T-cell (primary cell): ENCODE results near the gene KCNK16. TPM values are rescaled to one million over a fixed set of nuclear protein-coding genes. Genes with fewer than 3 reads are reported as not detected.

ENCODE experiments used
- ATAC-seq, 4 experiments: fragments of 200-7000 bp in 3 of 4; fragments of 150-1000 bp in 1 of 4; cut with Tn5 transposase; replicated peaks in 1 of 4; 1 replicate in 3 of 4; 2 replicates in 1 of 4; pipeline ENCODE4 v1.10.0; 2021; ENCODE audit warnings: moderate library complexity in 3 of 4, mild to moderate bottlenecking in 2 of 4, moderate number of reproducible peaks in 1 of 4
- CTCF ChIA-PET, 2 donors: fragments of 300-600 bp; sonication (Branson Sonifier 250); formaldehyde crosslinking; loops; one replicate each; lab custom pipeline; 2022; ENCODE audit warnings: antibody characterized with exemption in 2 of 2; lab: Charles Lee
- POLR2A ChIA-PET, 2 donors: fragments of 300-600 bp; sonication (Branson Sonifier 250); formaldehyde crosslinking; loops; one replicate each; lab custom pipeline; 2022; ENCODE audit warnings: antibody characterized with exemption in 2 of 2; lab: Charles Lee
- DNase-seq, 35 experiments: peaks; one replicate each; pipeline versions ENCODE4 v3.0.0 to v3.0.0-alpha.2; 2013 to 2023
- H3K27ac ChIP-seq: one replicate; pipeline ENCODE4 v1.5.1; 2013; ENCODE audit warnings: low read length
- H3K27me3 ChIP-seq, 2 experiments: replicated peaks in 1 of 2; 1 replicate in 1 of 2; 2 replicates in 1 of 2; pipeline versions ENCODE4 v1.6.1 to v1.7.0; 2013; ENCODE audit warnings: low read length in 1 of 2, mixed read lengths in 1 of 2; ENCODE audit not compliant: control insufficient read depth in 2 of 2, insufficient read depth in 2 of 2; ENCODE audit errors: extremely low read depth in 1 of 2
- H3K36me3 ChIP-seq, 2 donors: 1 replicate in 1 of 2; 2 replicates in 1 of 2; pipeline versions ENCODE4 v1.6.1 to v1.7.0; 2013; ENCODE audit warnings: low read length in 1 of 2; ENCODE audit not compliant: control insufficient read depth in 2 of 2, insufficient read depth in 1 of 2; ENCODE audit errors: extremely low read depth in 1 of 2
- H3K4me1 ChIP-seq, 2 experiments: 1 replicate in 1 of 2; 2 replicates in 1 of 2; pipeline versions ENCODE4 v1.6.1 to v1.7.0; 2013; ENCODE audit warnings: low read length in 2 of 2, mixed read lengths in 1 of 2; ENCODE audit not compliant: insufficient read depth in 2 of 2, control insufficient read depth in 1 of 2; ENCODE audit errors: extremely low read depth in 1 of 2
- H3K4me3 ChIP-seq, 2 donors: 1 replicate in 1 of 2; 2 replicates in 1 of 2; pipeline versions ENCODE4 v1.5.1 to v1.7.0; 2013; ENCODE audit warnings: mild to moderate bottlenecking in 2 of 2, low read length in 1 of 2, moderate library complexity in 1 of 2; ENCODE audit not compliant: control insufficient read depth in 1 of 2; ENCODE audit errors: extremely low read depth in 1 of 2
- H3K9me3 ChIP-seq: 2 replicates; pipeline ENCODE4 v1.7.0; 2013
- H3K27ac Mint-ChIP-seq, 2 donors: one replicate each; pipeline ENCODE4 v1.8.0; 2020 to 2021; ENCODE audit warnings: mild to moderate bottlenecking in 2 of 2, mixed read lengths in 2 of 2
- H3K27me3 Mint-ChIP-seq, 2 donors: one replicate each; pipeline ENCODE4 v1.8.0; 2021 to 2022; ENCODE audit warnings: mixed read lengths in 2 of 2
- H3K36me3 Mint-ChIP-seq: one replicate; pipeline ENCODE4 v1.8.0; 2021; ENCODE audit warnings: mixed read lengths
- H3K4me1 Mint-ChIP-seq, 3 donors: one replicate each; pipeline ENCODE4 v1.8.0; 2020 to 2022; ENCODE audit warnings: mixed read lengths in 3 of 3, mild to moderate bottlenecking in 1 of 3
- H3K4me3 Mint-ChIP-seq, 3 donors: one replicate each; pipeline ENCODE4 v1.8.0; 2020 to 2022; ENCODE audit warnings: mild to moderate bottlenecking in 3 of 3, mixed read lengths in 3 of 3, moderate library complexity in 3 of 3
- H3K9me3 Mint-ChIP-seq, 3 donors: one replicate each; pipeline ENCODE4 v1.8.0; 2020 to 2022; ENCODE audit warnings: mixed read lengths in 3 of 3
- WGBS: methylation state at CpG from one replicate; pipeline ENCODE4 v1.1.5; 2013; ENCODE audit warnings: missing lambda C conversion rate; ENCODE audit not compliant: insufficient coverage; 5-methylcytosine and 5-hydroxymethylcytosine counted together
- total RNA-seq, 35 experiments: library from RNA in 6 of 35; stranded (reverse) in 6 of 35; fragments of 120-200 nt in 1 of 35; gene quantifications; one replicate each; pipeline versions ENCODE4 v1.2.1 to v1.2.4 and lab custom pipeline; 2013 to 2026

KCNK16 gene
- total RNA-seq, 5 donors from 2014 or later (not counting 1 experiment from before 2014, with no cell fraction given): not detected

DNA sequence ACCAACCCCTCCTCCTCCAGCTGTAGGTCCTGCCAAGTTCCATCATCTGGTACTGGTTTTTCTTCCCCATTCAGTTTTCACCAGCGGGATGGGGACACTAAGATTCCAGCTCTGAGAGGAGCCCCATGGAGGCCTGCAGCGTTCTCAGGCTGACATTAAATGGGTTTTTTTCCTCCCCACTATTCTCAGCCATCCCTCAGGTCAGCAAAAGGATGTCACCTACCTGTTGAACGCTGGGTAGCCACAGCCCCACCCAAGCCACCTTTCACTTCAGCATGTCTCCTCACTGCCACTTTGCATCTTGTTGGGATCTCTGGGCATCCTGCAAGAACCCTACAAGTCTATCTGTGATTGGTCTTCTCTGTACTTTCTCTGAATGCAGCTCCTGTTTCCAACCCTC is 15.0 kb downstream of the KCNK16 start:
- H3K27ac Mint-ChIP-seq: no peak overlapping the region
- POLR2A ChIA-PET: no interaction called here

DNA sequence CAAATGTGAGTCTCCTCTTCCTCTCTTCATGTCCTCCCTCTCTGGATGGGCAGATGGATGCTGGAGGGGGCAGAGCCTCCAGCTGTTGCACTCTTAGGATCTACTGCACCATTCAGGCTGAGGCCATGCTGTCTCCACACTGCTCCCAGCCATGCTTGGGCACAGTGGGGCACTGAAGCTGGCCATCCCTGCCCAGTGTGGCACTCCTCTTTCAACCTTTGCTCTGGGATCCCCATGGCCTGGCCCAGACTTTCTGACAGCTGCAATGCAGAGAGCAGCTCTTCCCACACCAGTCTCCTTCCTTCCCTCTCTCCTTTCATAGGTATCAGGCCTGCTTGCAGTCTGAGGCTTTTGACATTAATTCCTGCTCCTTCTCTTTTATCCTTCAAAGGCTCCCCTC is 17.6 kb downstream of the KCNK16 start:
- CTCF ChIA-PET: interaction anchor here (0.6 to 2.8 kb wide), 11 partner anchors 24 to 1868 kb away, joined by 3 to 15 read pairs (median 3); no protein-coding TSS in a partner anchor
- H3K4me1 Mint-ChIP-seq: peaks cover 4 to 9% (median 5%) of the 10 kb centered on the region in 3 donors
- no peak for ATAC-seq

More for the DNA sequence above, 15.0 kb downstream of the KCNK16 start:
- H3K9me3 ChIP-seq: no peaks in the 10 kb centered on the region
- H3K27me3 ChIP-seq: peaks cover 0 to 16% of the 10 kb centered on the region in 2 experiments
- H3K4me3 ChIP-seq: no peak overlapping the region
- no peak for ATAC-seq
- peaks cover 16 to 22% of the 10 kb centered on the region in 2 donors for H3K27me3 Mint-ChIP-seq
- no peak for DNase-seq
- peaks cover 0 to 9% of the 10 kb centered on the region in 2 experiments for H3K4me1 ChIP-seq
- H3K9me3 Mint-ChIP-seq: no peaks in the 10 kb centered on the region
- 76% methylated on average over 2 of the region's 3 CpGs for WGBS
- H3K27ac ChIP-seq: no peak overlapping the region
- no peak overlapping the region for H3K4me3 Mint-ChIP-seq
- CTCF ChIA-PET: interaction anchor here (0.8 to 1.1 kb wide), 3 partner anchors 143 to 435 kb away, joined by 3 read pairs; no protein-coding TSS in a partner anchor
- no peaks in the 10 kb centered on the region for H3K36me3 Mint-ChIP-seq
- peaks cover 4 to 8% (median 8%) of the 10 kb centered on the region in 3 donors for H3K4me1 Mint-ChIP-seq
- no peaks in the 10 kb centered on the region for H3K36me3 ChIP-seq

DNA sequence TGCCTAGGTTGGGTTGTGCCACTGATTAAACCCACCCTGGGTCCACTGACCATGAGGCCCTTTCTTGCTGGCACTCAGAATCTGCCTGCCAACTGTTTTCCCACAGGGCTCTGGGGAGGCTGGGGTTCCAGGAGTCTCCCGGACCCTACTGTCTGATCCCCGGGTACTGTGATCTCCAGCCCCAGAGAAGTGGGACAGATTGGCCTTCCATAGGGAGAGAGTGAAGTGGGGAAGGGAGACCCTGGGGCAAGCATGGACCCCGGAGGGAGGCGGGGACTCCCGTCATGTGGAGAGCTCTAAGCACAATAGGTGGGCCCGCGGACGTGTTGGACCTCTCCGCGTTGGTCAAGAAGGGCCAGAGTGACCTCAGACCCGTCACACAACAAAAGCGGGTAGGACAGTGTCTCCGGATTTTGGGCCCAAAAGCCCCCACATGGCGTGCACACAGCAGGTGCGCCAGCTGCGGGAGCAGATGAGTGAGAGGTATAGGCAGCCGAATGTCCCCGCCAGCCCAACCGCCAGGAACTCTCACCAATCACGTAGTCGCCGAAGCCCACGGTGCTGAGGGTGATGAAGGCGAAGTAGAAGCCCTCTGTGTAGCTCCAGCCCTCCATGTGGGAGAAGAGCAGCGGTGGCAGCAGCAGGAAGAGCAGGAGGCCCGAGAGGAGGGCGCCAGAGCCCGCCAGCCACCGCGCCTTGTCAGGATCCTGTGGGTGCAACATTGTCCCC is 18.9 kb downstream of the KCNK16 start:
- peak overlapping the region in 1 of 3 donors; percentile 55 for H3K4me3 Mint-ChIP-seq
- CTCF ChIA-PET: interaction anchor here (0.5 to 2.5 kb wide), 10 partner anchors 38 to 431 kb away, joined by 3 to 28 read pairs (median 6); no protein-coding TSS in a partner anchor

More for the DNA sequence above, 17.6 kb downstream of the KCNK16 start:
- no peak overlapping the region for H3K27ac ChIP-seq
- no peak overlapping the region for H3K27ac Mint-ChIP-seq
- H3K9me3 Mint-ChIP-seq: no peaks in the 10 kb centered on the region
- peaks cover 0 to 9% of the 10 kb centered on the region in 2 experiments for H3K4me1 ChIP-seq
- POLR2A ChIA-PET: interaction anchor here in 1 of 2 donors (0.7 kb wide), 1 partner anchor 431 kb away, joined by 3 read pairs; no protein-coding TSS in a partner anchor
- peaks cover 0 to 10% of the 10 kb centered on the region in 2 experiments for H3K27me3 ChIP-seq
- no peak for DNase-seq
- no peaks in the 10 kb centered on the region for H3K36me3 Mint-ChIP-seq
- no peaks in the 10 kb centered on the region for H3K36me3 ChIP-seq
- no peaks in the 10 kb centered on the region for H3K9me3 ChIP-seq
- peaks cover under 1 to 6% of the 10 kb centered on the region in 2 donors for H3K27me3 Mint-ChIP-seq
- H3K4me3 ChIP-seq: no peak overlapping the region
- H3K4me3 Mint-ChIP-seq: no peak overlapping the region

DNA sequence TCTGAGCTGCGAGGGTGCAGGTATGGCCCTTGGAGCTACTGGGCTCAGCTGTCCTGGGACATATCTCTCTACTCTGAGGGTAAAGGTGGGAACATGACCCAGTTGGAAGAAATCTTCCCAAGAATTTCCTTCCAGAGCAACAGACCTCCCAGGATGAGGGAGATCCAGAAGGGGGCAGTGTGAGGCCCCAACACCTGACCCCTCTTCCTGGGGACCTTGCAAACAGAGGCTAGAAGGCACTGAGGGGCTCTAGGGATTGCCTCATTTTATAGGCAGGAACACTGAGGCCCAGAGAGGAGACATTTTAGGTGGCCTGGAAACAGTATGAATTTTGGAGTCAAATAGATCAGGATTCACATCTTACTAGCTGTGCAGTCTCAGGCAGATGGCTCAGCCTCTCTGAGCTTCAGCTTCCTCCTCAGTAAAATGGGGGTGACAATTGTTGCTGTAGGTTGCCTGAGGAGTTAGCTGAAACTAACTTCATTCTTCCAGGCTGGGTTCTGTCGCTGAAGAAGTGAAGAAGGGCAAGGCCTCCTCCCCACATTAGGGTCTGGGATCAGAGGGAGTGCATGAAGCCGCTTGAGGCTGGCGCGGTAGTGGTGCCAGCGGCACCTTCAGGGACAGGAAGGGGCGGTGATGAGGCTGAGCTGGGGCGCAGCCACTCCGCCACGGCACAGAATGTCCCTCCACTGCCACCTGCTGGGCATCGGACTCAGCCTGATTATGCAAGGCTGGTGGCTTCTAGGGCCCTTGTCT is 19.7 kb downstream of the KCNK16 start:
- peak; percentile 57 to 90 (median 82) for DNase-seq
- H3K27me3 Mint-ChIP-seq: peaks cover 0 to 8% of the 10 kb centered on the region in 2 donors
- no peaks in the 10 kb centered on the region for H3K9me3 ChIP-seq
- H3K9me3 Mint-ChIP-seq: no peaks in the 10 kb centered on the region
- 0% methylated on average over 9 of the region's 11 CpGs for WGBS
- ChIA-PET CTCF (interaction anchor here (0.5 to 2.5 kb wide), 12 partner anchors 112 to 431 kb away, joined by 3 to 28 read pairs (median 4); no protein-coding TSS in a partner anchor), POLR2A (interaction anchor here in 1 of 2 donors (0.8 kb wide), 1 partner anchor 427 kb away, joined by 3 read pairs; no protein-coding TSS in a partner anchor)
- H3K36me3 Mint-ChIP-seq: no peaks in the 10 kb centered on the region
- H3K27ac Mint-ChIP-seq: no peak overlapping the region
- H3K36me3 ChIP-seq: no peaks in the 10 kb centered on the region
- H3K4me3 ChIP-seq: peak overlapping the region; percentile 12 to 48
- peaks cover 0 to 9% of the 10 kb centered on the region in 2 experiments for H3K4me1 ChIP-seq
- peak; percentile 88 to 99 (median 95) for ATAC-seq
- H3K4me1 Mint-ChIP-seq: peaks cover 4 to 9% (median 5%) of the 10 kb centered on the region in 3 donors
- no peak overlapping the region for H3K27ac ChIP-seq
- peaks cover 0 to 16% of the 10 kb centered on the region in 2 experiments for H3K27me3 ChIP-seq
- peak overlapping the region; percentile 36 to 65 (median 55) for H3K4me3 Mint-ChIP-seq

More for the DNA sequence above, 18.9 kb downstream of the KCNK16 start:
- peak in 2 of 35 experiments; percentile 2 to 8 for DNase-seq
- POLR2A ChIA-PET: interaction anchor here in 1 of 2 donors (0.8 kb wide), 1 partner anchor 428 kb away, joined by 3 read pairs; no protein-coding TSS in a partner anchor
- peaks cover 0 to 12% of the 10 kb centered on the region in 2 experiments for H3K27me3 ChIP-seq
- no peaks in the 10 kb centered on the region for H3K36me3 ChIP-seq
- no peak overlapping the region for H3K27ac ChIP-seq
- no peak overlapping the region for H3K27ac Mint-ChIP-seq
- H3K36me3 Mint-ChIP-seq: no peaks in the 10 kb centered on the region
- no peak for ATAC-seq
- 78% methylated on average over 25 of the region's 30 CpGs for WGBS
- H3K4me3 ChIP-seq: no peak overlapping the region
- no peaks in the 10 kb centered on the region for H3K9me3 ChIP-seq
- peaks cover 4 to 9% (median 5%) of the 10 kb centered on the region in 3 donors for H3K4me1 Mint-ChIP-seq
- peaks cover 0 to 8% of the 10 kb centered on the region in 2 donors for H3K27me3 Mint-ChIP-seq
- peaks cover 0 to 9% of the 10 kb centered on the region in 2 experiments for H3K4me1 ChIP-seq
- H3K9me3 Mint-ChIP-seq: no peaks in the 10 kb centered on the region

DNA sequence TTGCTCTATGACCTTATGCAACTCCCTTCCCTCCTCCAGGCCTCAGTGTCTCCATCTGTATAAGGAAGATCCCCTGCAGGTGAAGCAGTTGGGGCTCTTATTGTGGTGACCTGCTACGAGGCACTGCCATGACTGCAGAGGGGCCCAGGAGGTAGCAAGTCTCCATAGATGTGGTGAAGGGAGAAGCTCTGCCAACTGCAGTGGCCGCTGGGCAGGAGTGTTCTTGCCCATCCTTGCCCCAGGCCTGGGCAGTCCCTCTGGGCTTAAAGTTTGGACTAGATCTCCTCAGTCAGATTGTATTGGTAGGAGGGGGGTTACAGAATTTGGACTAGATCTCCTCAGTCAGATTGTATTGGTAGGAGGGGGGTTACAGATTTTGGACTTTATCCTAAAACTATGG is 20.5 kb downstream of the KCNK16 start:
- Mint-ChIP-seq H3K36me3 (no peaks in the 10 kb centered on the region), H3K4me1 (peaks cover 4 to 9% (median 5%) of the 10 kb centered on the region in 3 donors), H3K27me3 (peaks cover 0 to 8% of the 10 kb centered on the region in 2 donors), H3K9me3 (no peaks in the 10 kb centered on the region), H3K4me3 (no peak overlapping the region), H3K27ac (no peak overlapping the region)
- ATAC-seq (no peak), DNase-seq (no peak)
- POLR2A ChIA-PET: interaction anchor here in 1 of 2 donors (0.6 kb wide), 1 partner anchor 82 kb away, joined by 3 read pairs; no protein-coding TSS in a partner anchor
- peaks cover 0 to 19% of the 10 kb centered on the region in 2 experiments for H3K27me3 ChIP-seq
- H3K4me3 ChIP-seq: no peak overlapping the region
- H3K36me3 ChIP-seq: no peaks in the 10 kb centered on the region
- CTCF ChIA-PET: interaction anchor here (0.6 to 2.5 kb wide), 10 partner anchors 70 to 430 kb away, joined by 3 to 28 read pairs (median 6); no protein-coding TSS in a partner anchor
- no peaks in the 10 kb centered on the region for H3K9me3 ChIP-seq
- 90% methylated on average over 2 of the region's 2 CpGs for WGBS
- H3K4me1 ChIP-seq: peaks cover 0 to 9% of the 10 kb centered on the region in 2 experiments
- no peak overlapping the region for H3K27ac ChIP-seq
